H9 (cell line): ENCODE data around the gene TNRC6C. TPM values are rescaled to one million over a fixed set of nuclear protein-coding genes. Genes with fewer than 3 reads are reported as not detected.

ENCODE experiments used
- DNase-seq: peaks from one replicate; pipeline ENCODE4 v3.0.0-alpha.2; 2017
- H2AFZ ChIP-seq: one replicate; pipeline ENCODE4 v1.6.1; 2013; ENCODE audit warnings: mild to moderate bottlenecking, low read length, control low read depth, moderate library complexity
- H2AK5ac ChIP-seq: 2 replicates; pipeline ENCODE4 v1.6.1; 2013; ENCODE audit warnings: low read length, control low read depth, mixed read lengths; ENCODE audit not compliant: insufficient read length
- H2BK120ac ChIP-seq: one replicate; pipeline ENCODE4 v1.6.1; 2013; ENCODE audit warnings: low read depth, mild to moderate bottlenecking, low read length, control low read depth, inconsistent platforms; ENCODE audit not compliant: poor library complexity, severe bottlenecking
- H2BK12ac ChIP-seq: 2 replicates; pipeline ENCODE4 v1.6.1; 2013; ENCODE audit warnings: low read length, control low read depth, mixed read lengths, low read depth; ENCODE audit not compliant: insufficient read length
- H2BK15ac ChIP-seq: 2 replicates; pipeline ENCODE4 v1.6.1; 2013; ENCODE audit warnings: low read depth, low read length, control low read depth
- H2BK20ac ChIP-seq: one replicate; pipeline ENCODE4 v1.6.1; 2013; ENCODE audit warnings: low read depth, mild to moderate bottlenecking, low read length, control low read depth, inconsistent platforms; ENCODE audit not compliant: poor library complexity, severe bottlenecking
- H2BK5ac ChIP-seq: 2 replicates; pipeline ENCODE4 v1.6.1; 2013; ENCODE audit warnings: low read length, control low read depth, mixed read lengths; ENCODE audit not compliant: insufficient read length
- H3K14ac ChIP-seq: 2 replicates; pipeline ENCODE4 v1.6.1; 2013; ENCODE audit warnings: low read length, control low read depth; ENCODE audit not compliant: insufficient read depth
- H3K18ac ChIP-seq: 2 replicates; pipeline ENCODE4 v1.6.1; 2013; ENCODE audit warnings: low read depth, mild to moderate bottlenecking, mixed read lengths, low read length, control low read depth; ENCODE audit not compliant: insufficient read length
- H3K23ac ChIP-seq: 2 replicates; pipeline ENCODE4 v1.6.1; 2013; ENCODE audit warnings: low read length, control low read depth, mixed read lengths, low read depth; ENCODE audit not compliant: insufficient read length
- H3K23me2 ChIP-seq: 2 replicates; pipeline ENCODE4 v1.6.1; 2013; ENCODE audit warnings: low read depth, mild to moderate bottlenecking, mixed read lengths, low read length, control low read depth; ENCODE audit not compliant: insufficient read length, poor library complexity, severe bottlenecking
- H3K27ac ChIP-seq: 2 replicates; pipeline ENCODE4 v1.5.1; 2013; ENCODE audit warnings: low read length, control low read depth, mixed read lengths, low read depth; ENCODE audit not compliant: insufficient read length
- H3K27me3 ChIP-seq: 2 replicates; pipeline ENCODE4 v1.6.1; 2013; ENCODE audit warnings: low read length, control low read depth, inconsistent platforms; ENCODE audit not compliant: insufficient read depth
- H3K4ac ChIP-seq: 2 replicates; pipeline ENCODE4 v1.6.1; 2013; ENCODE audit warnings: low read depth, mild to moderate bottlenecking, control low read depth, inconsistent platforms, low read length, moderate library complexity
- H3K4me1 ChIP-seq: 2 replicates; pipeline ENCODE4 v1.6.1; 2013; ENCODE audit warnings: low read length, control low read depth, inconsistent platforms; ENCODE audit not compliant: insufficient read depth
- H3K4me2 ChIP-seq: 2 replicates; pipeline ENCODE4 v1.6.1; 2013; ENCODE audit warnings: low read length, control low read depth, mixed read lengths; ENCODE audit not compliant: insufficient read length, insufficient read depth
- H3K56ac ChIP-seq: 2 replicates; pipeline ENCODE4 v1.6.1; 2013; ENCODE audit warnings: low read depth, mild to moderate bottlenecking, mixed read lengths, low read length, control low read depth; ENCODE audit not compliant: insufficient read length
- H3K79me1 ChIP-seq: 2 replicates; pipeline ENCODE4 v1.6.1; 2013; ENCODE audit warnings: low read depth, mild to moderate bottlenecking, moderate library complexity, low read length, control low read depth, inconsistent platforms; ENCODE audit not compliant: insufficient read depth, poor library complexity, severe bottlenecking
- H3K79me2 ChIP-seq: 2 replicates; pipeline ENCODE4 v1.6.1; 2013; ENCODE audit warnings: low read length, control low read depth, inconsistent platforms; ENCODE audit not compliant: insufficient read depth
- H3K9ac ChIP-seq: 2 replicates; pipeline ENCODE4 v1.6.1; 2013; ENCODE audit warnings: low read length, control low read depth, mixed read lengths; ENCODE audit not compliant: insufficient read length; ENCODE audit errors: extremely low read depth
- H3K9me3 ChIP-seq: one replicate; pipeline ENCODE4 v1.6.1; 2013; ENCODE audit warnings: low read depth, low read length, inconsistent platforms; ENCODE audit not compliant: control insufficient read depth
- H3T11ph ChIP-seq: one replicate; pipeline ENCODE4 v1.6.1; 2013; ENCODE audit warnings: mild to moderate bottlenecking, low read length, control low read depth, inconsistent platforms
- H4K20me1 ChIP-seq: one replicate; pipeline ENCODE4 v1.6.1; 2013; ENCODE audit not compliant: control insufficient read depth, insufficient read length, insufficient read depth
- H4K5ac ChIP-seq: 2 replicates; pipeline ENCODE4 v1.6.1; 2013; ENCODE audit warnings: low read depth, mild to moderate bottlenecking, mixed read lengths, low read length, control low read depth; ENCODE audit not compliant: insufficient read length
- H4K8ac ChIP-seq: replicated peaks from 2 replicates; pipeline ENCODE4 v1.6.1; 2013; ENCODE audit warnings: low read length, control low read depth, mixed read lengths, low read depth; ENCODE audit not compliant: insufficient read length
- H4K91ac ChIP-seq: 2 replicates; pipeline ENCODE4 v1.6.1; 2013; ENCODE audit warnings: low read depth, mild to moderate bottlenecking, moderate library complexity, mixed read lengths, low read length, control low read depth; ENCODE audit not compliant: insufficient read length
- H3K27ac Mint-ChIP-seq, 3 experiments: 2 replicates in 2 of 3; 3 replicates in 1 of 3; pipeline ENCODE4 v1.8.0; 2020 to 2021; ENCODE audit warnings: mixed read lengths in 3 of 3, mild to moderate bottlenecking in 1 of 3, moderate library complexity in 1 of 3
- H3K27me3 Mint-ChIP-seq: 2 replicates; pipeline ENCODE4 v1.8.0; 2021; ENCODE audit warnings: low read depth, mild to moderate bottlenecking, moderate library complexity, mixed read lengths
- H3K36me3 Mint-ChIP-seq, 3 experiments: 2 replicates in 2 of 3; 3 replicates in 1 of 3; pipeline ENCODE4 v1.8.0; 2020 to 2021; ENCODE audit warnings: low read depth in 3 of 3, mixed read lengths in 3 of 3; ENCODE audit not compliant: insufficient read depth in 1 of 3
- H3K4me1 Mint-ChIP-seq, 2 experiments: 2 replicates each; pipeline ENCODE4 v1.8.0; 2020; ENCODE audit warnings: mixed read lengths in 2 of 2
- H3K4me3 Mint-ChIP-seq, 2 experiments: 2 replicates in 1 of 2; 3 replicates in 1 of 2; pipeline ENCODE4 v1.8.0; 2020 to 2021; ENCODE audit warnings: mild to moderate bottlenecking in 2 of 2, mixed read lengths in 2 of 2, moderate library complexity in 1 of 2
- H3K9me3 Mint-ChIP-seq, 2 experiments: 2 replicates in 1 of 2; 3 replicates in 1 of 2; pipeline ENCODE4 v1.8.0; 2020; ENCODE audit warnings: mild to moderate bottlenecking in 2 of 2, mixed read lengths in 2 of 2, moderate library complexity in 1 of 2
- CTCF ChIP-seq: fragments of 200-600 bp; sonication (generic); conservative IDR thresholded peaks from 3 replicates; pipeline ENCODE4 v1.8.0; 2021; ENCODE audit warnings: antibody characterized with exemption, mild to moderate bottlenecking
- WGBS: extraction: QIAGEN DNeasy Blood & Tissue Kit; methylation state at CpG from one replicate; pipeline ENCODE4 v1.1.7; 2013; ENCODE audit warnings: missing lambda C conversion rate, low lambda C conversion rate, mixed read lengths; ENCODE audit not compliant: insufficient read length; ENCODE audit errors: extremely low coverage; 5-methylcytosine and 5-hydroxymethylcytosine counted together
- total RNA-seq: library from RNA; stranded (reverse); gene quantifications from 2 replicates; pipeline ENCODE4 v1.2.1, GENCODE V29; 2021

TNRC6C gene
- total RNA-seq, 1 experiment from 2014 or later, result 24.7 TPM

- Histone ChIP-seq H2BK12ac (no peak overlapping the region), H3T11ph (no peak overlapping the region), H4K8ac (no peak overlapping the region), H3K23ac (no peak overlapping the region), H3K79me1 (no peaks in the 10 kb centered on the region), H2AK5ac (no peak overlapping the region), H4K20me1 (no peaks in the 10 kb centered on the region), H3K9me3 (no peaks in the 10 kb centered on the region), H2BK5ac (no peak overlapping the region), H3K14ac (no peak overlapping the region), H3K79me2 (no peaks in the 10 kb centered on the region), H3K56ac (no peak overlapping the region), H3K4me1 (no peaks in the 10 kb centered on the region), H2BK20ac (no peak overlapping the region), H3K23me2 (no peaks in the 10 kb centered on the region), H3K27ac (no peak overlapping the region), H2AFZ (no peak overlapping the region), H3K9ac (no peak overlapping the region), H4K91ac (no peak overlapping the region), H3K27me3 (no peaks in the 10 kb centered on the region), H4K5ac (no peak overlapping the region), H3K18ac (no peak overlapping the region), H3K4me2 (no peak overlapping the region), H2BK15ac (no peak overlapping the region), H3K4ac (no peak overlapping the region), H2BK120ac (no peak overlapping the region)
- Mint-ChIP-seq H3K9me3 (no peaks in the 10 kb centered on the region), H3K27me3 (no peaks in the 10 kb centered on the region), H3K4me3 (no peak overlapping the region), H3K4me1 (no peaks in the 10 kb centered on the region), H3K27ac (no peak overlapping the region), H3K36me3 (peaks cover 0 to 6% (median 1%) of the 10 kb centered on the region in 3 experiments; a peak in 5 of 7 replicates)
- no peak for DNase-seq
- no peak for TF ChIP-seq CTCF
- no CpG with 5 or more reads among the region's 2 CpGs for WGBS
Observed at GRCh38 chr17:78027121-78027520, 68.6 kb downstream of the TNRC6C start.
